HEK293 (cell line): ENCODE data around the gene INSM1.

ENCODE experiments used
- CTCF ChIA-PET: fragments of 350-600 bp; formaldehyde crosslinking; extraction: SDS; loops from one replicate; lab custom pipeline; 2021; ENCODE audit warnings: antibody characterized with exemption; lab: Yijun Ruan, JAX
- POLR2A ChIA-PET: fragments of 300-600 bp; formaldehyde crosslinking; extraction: SDS; loops from one replicate; lab custom pipeline; 2020; ENCODE audit warnings: antibody characterized with exemption, inconsistent platforms; lab: Yijun Ruan, JAX
- H3K27ac ChIP-seq: fragments of 200-500 bp; sonication (Bioruptor generic); 2 replicates; pipeline ENCODE4 v1.5.1; 2014; ENCODE audit warnings: low read depth, low read length, control low read depth, inconsistent platforms; ENCODE audit errors: extremely low read depth
- H3K36me3 ChIP-seq, 2 experiments: fragments of 200-500 bp in 1 of 2; sonication (Bioruptor generic) in 1 of 2; 1 replicate in 1 of 2; 2 replicates in 1 of 2; pipeline ENCODE4 v1.5.1; 2014 to 2017; ENCODE audit warnings: inconsistent platforms in 2 of 2, low read length in 2 of 2; ENCODE audit not compliant: control insufficient read depth in 2 of 2, insufficient read depth in 1 of 2
- H3K4me1 ChIP-seq: fragments of 200-500 bp; sonication (Bioruptor generic); 2 replicates; pipeline ENCODE4 v1.5.1; 2014; ENCODE audit warnings: mild to moderate bottlenecking, low read length, inconsistent platforms; ENCODE audit not compliant: control insufficient read depth, insufficient read depth
- H3K4me3 ChIP-seq: 2 replicates; pipeline ENCODE4 v1.5.1; 2011; ENCODE audit warnings: low read depth, mild to moderate bottlenecking, control low read depth, low read length, moderate library complexity
- H3K9me3 ChIP-seq: fragments of 200-500 bp; sonication (Bioruptor generic); 2 replicates; pipeline ENCODE4 v1.5.1; 2014; ENCODE audit warnings: low read depth, low read length, inconsistent platforms; ENCODE audit not compliant: control insufficient read depth, insufficient read depth
- HOXC10 ChIP-seq: sonication (generic); formaldehyde crosslinking; IDR thresholded peaks from 2 replicates; pipeline ENCODE4 v1.8.1; 2023; ENCODE audit warnings: mild to moderate bottlenecking, missing genetic modification reagents
- OSR2 ChIP-seq: fragments of 450-650 bp; formaldehyde crosslinking; IDR thresholded peaks from 2 replicates; pipeline ENCODE4 v1.5.1; 2016; ENCODE audit warnings: missing biosample characterization, missing genetic modification characterization
- PRDM4 ChIP-seq: fragments of 450-650 bp; formaldehyde crosslinking; IDR thresholded peaks from 2 replicates; pipeline ENCODE4 v1.5.1; 2017; ENCODE audit warnings: missing biosample characterization, missing genetic modification characterization
- SP3 ChIP-seq: fragments of 450-650 bp; formaldehyde crosslinking; IDR thresholded peaks from 2 replicates; pipeline ENCODE4 v1.5.1; 2016; ENCODE audit warnings: missing biosample characterization, missing genetic modification characterization
- ZBTB8A ChIP-seq: fragments of 450-650 bp; formaldehyde crosslinking; IDR thresholded peaks from 2 replicates; pipeline ENCODE4 v1.5.1; 2016; ENCODE audit warnings: missing biosample characterization, missing genetic modification characterization
- ZNF132 ChIP-seq: fragments of 450-650 bp; formaldehyde crosslinking; IDR thresholded peaks from 2 replicates; pipeline ENCODE4 v1.5.1; 2017; ENCODE audit warnings: missing biosample characterization, missing genetic modification characterization, borderline replicate concordance
- ZNF138 ChIP-seq: fragments of 450-650 bp; formaldehyde crosslinking; IDR thresholded peaks from 2 replicates; pipeline ENCODE4 v1.5.1; 2016; ENCODE audit warnings: missing biosample characterization, missing genetic modification characterization, borderline replicate concordance
- ZNF223 ChIP-seq: fragments of 450-650 bp; formaldehyde crosslinking; IDR thresholded peaks from 2 replicates; pipeline ENCODE4 v1.5.1; 2016; ENCODE audit warnings: missing biosample characterization, missing genetic modification characterization
- ZNF311 ChIP-seq: fragments of 450-650 bp; formaldehyde crosslinking; IDR thresholded peaks from 2 replicates; pipeline ENCODE4 v1.5.1; 2017; ENCODE audit warnings: missing biosample characterization, missing genetic modification characterization, borderline replicate concordance
- ZNF366 ChIP-seq: fragments of 450-650 bp; formaldehyde crosslinking; conservative IDR thresholded peaks from 2 replicates; pipeline ENCODE4 v1.5.1; 2016; ENCODE audit warnings: missing biosample characterization, missing genetic modification characterization
- ZNF416 ChIP-seq: fragments of 450-650 bp; formaldehyde crosslinking; IDR thresholded peaks from 2 replicates; pipeline ENCODE4 v1.5.1; 2016; ENCODE audit warnings: missing biosample characterization, missing genetic modification characterization
- ZNF558 ChIP-seq: fragments of 450-650 bp; formaldehyde crosslinking; IDR thresholded peaks from 2 replicates; pipeline ENCODE4 v1.5.1; 2016; ENCODE audit warnings: missing biosample characterization, missing genetic modification characterization
- ZNF561 ChIP-seq: fragments of 450-650 bp; IDR thresholded peaks from 2 replicates; pipeline ENCODE4 v1.5.1; 2018; ENCODE audit warnings: missing biosample characterization, missing genetic modification characterization, borderline replicate concordance
- ZNF621 ChIP-seq: fragments of 450-650 bp; formaldehyde crosslinking; IDR thresholded peaks from 2 replicates; pipeline ENCODE4 v1.5.1; 2017; ENCODE audit warnings: missing biosample characterization, missing genetic modification characterization
- ZNF639 ChIP-seq: fragments of 450-650 bp; formaldehyde crosslinking; IDR thresholded peaks from 2 replicates; pipeline ENCODE4 v1.5.1; 2016; ENCODE audit warnings: missing biosample characterization, missing genetic modification characterization
- ZNF660 ChIP-seq: fragments of 450-650 bp; IDR thresholded peaks from 2 replicates; pipeline ENCODE4 v1.5.1; 2018; ENCODE audit warnings: missing biosample characterization, mild to moderate bottlenecking, missing genetic modification characterization
- ZNF747 ChIP-seq: fragments of 450-650 bp; formaldehyde crosslinking; IDR thresholded peaks from 2 replicates; pipeline ENCODE4 v1.5.1; 2016; ENCODE audit warnings: missing biosample characterization, missing genetic modification characterization
- ZNF777 ChIP-seq: fragments of 450-650 bp; formaldehyde crosslinking; IDR thresholded peaks from 2 replicates; pipeline ENCODE4 v1.5.1; 2017; ENCODE audit warnings: missing biosample characterization, missing genetic modification characterization, borderline replicate concordance
- ZSCAN16 ChIP-seq: fragments of 450-650 bp; formaldehyde crosslinking; IDR thresholded peaks from 2 replicates; pipeline ENCODE4 v1.5.1; 2016; ENCODE audit warnings: missing biosample characterization, missing genetic modification characterization
- TF ChIP-seq, protein P1 (sequence below): fragments of 450-650 bp; formaldehyde crosslinking; IDR thresholded peaks from 2 replicates; pipeline ENCODE4 v1.5.1; 2016; ENCODE audit warnings: missing biosample characterization, missing genetic modification characterization
- TF ChIP-seq, protein P2 (sequence below): fragments of 450-650 bp; formaldehyde crosslinking; IDR thresholded peaks from 2 replicates; pipeline ENCODE4 v1.5.1; 2016; ENCODE audit warnings: missing biosample characterization, missing genetic modification characterization
- TF ChIP-seq, protein P3 (sequence below): fragments of 450-650 bp; formaldehyde crosslinking; IDR thresholded peaks from 2 replicates; pipeline ENCODE4 v1.5.1; 2016; ENCODE audit warnings: missing biosample characterization, missing genetic modification characterization, low read depth
- TF ChIP-seq, protein P4 (sequence below): fragments of 450-650 bp; formaldehyde crosslinking; IDR thresholded peaks from 2 replicates; pipeline ENCODE4 v1.5.1; 2016; ENCODE audit warnings: missing biosample characterization, missing genetic modification characterization
- TF ChIP-seq, protein P5 (sequence below): fragments of 450-650 bp; formaldehyde crosslinking; IDR thresholded peaks from 2 replicates; pipeline ENCODE4 v1.5.1; 2016; ENCODE audit warnings: missing biosample characterization, missing genetic modification characterization, low read depth

Gene INSM1

GRCh38 chr20:20407891-20408805 is 40.2 kb downstream of the INSM1 start:
- ChIA-PET POLR2A (no interaction called here), CTCF (interaction anchor here (0.5 to 1.4 kb wide), 4 partner anchors 38 to 1402 kb away, joined by 3 to 4 read pairs (median 3); no protein-coding TSS in a partner anchor)
- no peaks in the 10 kb centered on the region for H3K36me3 ChIP-seq
- peaks cover 7% of the 10 kb centered on the region for H3K4me1 ChIP-seq
- no peaks in the 10 kb centered on the region for H3K9me3 ChIP-seq
- H3K4me3 ChIP-seq, result no peak overlapping the region
- H3K27ac ChIP-seq, result no peak overlapping the region
- TF ChIP-seq, protein P1, sequence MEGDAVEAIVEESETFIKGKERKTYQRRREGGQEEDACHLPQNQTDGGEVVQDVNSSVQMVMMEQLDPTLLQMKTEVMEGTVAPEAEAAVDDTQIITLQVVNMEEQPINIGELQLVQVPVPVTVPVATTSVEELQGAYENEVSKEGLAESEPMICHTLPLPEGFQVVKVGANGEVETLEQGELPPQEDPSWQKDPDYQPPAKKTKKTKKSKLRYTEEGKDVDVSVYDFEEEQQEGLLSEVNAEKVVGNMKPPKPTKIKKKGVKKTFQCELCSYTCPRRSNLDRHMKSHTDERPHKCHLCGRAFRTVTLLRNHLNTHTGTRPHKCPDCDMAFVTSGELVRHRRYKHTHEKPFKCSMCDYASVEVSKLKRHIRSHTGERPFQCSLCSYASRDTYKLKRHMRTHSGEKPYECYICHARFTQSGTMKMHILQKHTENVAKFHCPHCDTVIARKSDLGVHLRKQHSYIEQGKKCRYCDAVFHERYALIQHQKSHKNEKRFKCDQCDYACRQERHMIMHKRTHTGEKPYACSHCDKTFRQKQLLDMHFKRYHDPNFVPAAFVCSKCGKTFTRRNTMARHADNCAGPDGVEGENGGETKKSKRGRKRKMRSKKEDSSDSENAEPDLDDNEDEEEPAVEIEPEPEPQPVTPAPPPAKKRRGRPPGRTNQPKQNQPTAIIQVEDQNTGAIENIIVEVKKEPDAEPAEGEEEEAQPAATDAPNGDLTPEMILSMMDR (tag by site-specific recombination), result no peak; the same call in 1 of the 2 replicates
- 0 out of 2 replicates have a peak, but pooled peaks have one; percentile 35 for TF ChIP-seq ZNF366
- TF ChIP-seq ZNF777 (tag by site-specific recombination), result no peak
- no peak for TF ChIP-seq PRDM4
- no peak for TF ChIP-seq OSR2 (tag by site-specific recombination)
- TF ChIP-seq, protein P2, sequence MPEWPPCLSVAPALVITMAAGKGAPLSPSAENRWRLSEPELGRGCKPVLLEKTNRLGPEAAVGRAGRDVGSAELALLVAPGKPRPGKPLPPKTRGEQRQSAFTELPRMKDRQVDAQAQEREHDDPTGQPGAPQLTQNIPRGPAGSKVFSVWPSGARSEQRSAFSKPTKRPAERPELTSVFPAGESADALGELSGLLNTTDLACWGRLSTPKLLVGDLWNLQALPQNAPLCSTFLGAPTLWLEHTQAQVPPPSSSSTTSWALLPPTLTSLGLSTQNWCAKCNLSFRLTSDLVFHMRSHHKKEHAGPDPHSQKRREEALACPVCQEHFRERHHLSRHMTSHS (tag by site-specific recombination), result no peak
- TF ChIP-seq, protein P3, sequence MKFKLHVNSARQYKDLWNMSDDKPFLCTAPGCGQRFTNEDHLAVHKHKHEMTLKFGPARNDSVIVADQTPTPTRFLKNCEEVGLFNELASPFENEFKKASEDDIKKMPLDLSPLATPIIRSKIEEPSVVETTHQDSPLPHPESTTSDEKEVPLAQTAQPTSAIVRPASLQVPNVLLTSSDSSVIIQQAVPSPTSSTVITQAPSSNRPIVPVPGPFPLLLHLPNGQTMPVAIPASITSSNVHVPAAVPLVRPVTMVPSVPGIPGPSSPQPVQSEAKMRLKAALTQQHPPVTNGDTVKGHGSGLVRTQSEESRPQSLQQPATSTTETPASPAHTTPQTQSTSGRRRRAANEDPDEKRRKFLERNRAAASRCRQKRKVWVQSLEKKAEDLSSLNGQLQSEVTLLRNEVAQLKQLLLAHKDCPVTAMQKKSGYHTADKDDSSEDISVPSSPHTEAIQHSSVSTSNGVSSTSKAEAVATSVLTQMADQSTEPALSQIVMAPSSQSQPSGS (tag by site-specific recombination), result peak; percentile 94
- TF ChIP-seq ZNF138 (tag by site-specific recombination), result no peak
- no peak for TF ChIP-seq HOXC10 (CRISPR knock-in tag)
- no peak for TF ChIP-seq ZNF639 (tag by site-specific recombination)
- peak; percentile 53; the same call in 1 of the 2 replicates for TF ChIP-seq ZNF660
- TF ChIP-seq ZNF621 (tag by site-specific recombination), result no peak
- TF ChIP-seq ZSCAN16 (tag by site-specific recombination), result no peak
- TF ChIP-seq ZNF132 (tag by site-specific recombination), result no peak
- TF ChIP-seq ZNF747, result no peak
- TF ChIP-seq ZNF223 (tag by site-specific recombination), result no peak
- TF ChIP-seq, protein P4, sequence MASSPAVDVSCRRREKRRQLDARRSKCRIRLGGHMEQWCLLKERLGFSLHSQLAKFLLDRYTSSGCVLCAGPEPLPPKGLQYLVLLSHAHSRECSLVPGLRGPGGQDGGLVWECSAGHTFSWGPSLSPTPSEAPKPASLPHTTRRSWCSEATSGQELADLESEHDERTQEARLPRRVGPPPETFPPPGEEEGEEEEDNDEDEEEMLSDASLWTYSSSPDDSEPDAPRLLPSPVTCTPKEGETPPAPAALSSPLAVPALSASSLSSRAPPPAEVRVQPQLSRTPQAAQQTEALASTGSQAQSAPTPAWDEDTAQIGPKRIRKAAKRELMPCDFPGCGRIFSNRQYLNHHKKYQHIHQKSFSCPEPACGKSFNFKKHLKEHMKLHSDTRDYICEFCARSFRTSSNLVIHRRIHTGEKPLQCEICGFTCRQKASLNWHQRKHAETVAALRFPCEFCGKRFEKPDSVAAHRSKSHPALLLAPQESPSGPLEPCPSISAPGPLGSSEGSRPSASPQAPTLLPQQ (tag by site-specific recombination), result 0 out of 2 replicates have a peak, but pooled peaks have one; percentile 61
- 0 out of 2 replicates have a peak, but pooled peaks have one; percentile 11 for TF ChIP-seq SP3 (tag by site-specific recombination)
- TF ChIP-seq ZNF558 (tag by site-specific recombination), result 0 out of 2 replicates have a peak, but pooled peaks have one; percentile 30
- TF ChIP-seq ZNF561, result peak; percentile 83
- TF ChIP-seq ZNF311 (tag by site-specific recombination), result no peak
- TF ChIP-seq, protein P5, sequence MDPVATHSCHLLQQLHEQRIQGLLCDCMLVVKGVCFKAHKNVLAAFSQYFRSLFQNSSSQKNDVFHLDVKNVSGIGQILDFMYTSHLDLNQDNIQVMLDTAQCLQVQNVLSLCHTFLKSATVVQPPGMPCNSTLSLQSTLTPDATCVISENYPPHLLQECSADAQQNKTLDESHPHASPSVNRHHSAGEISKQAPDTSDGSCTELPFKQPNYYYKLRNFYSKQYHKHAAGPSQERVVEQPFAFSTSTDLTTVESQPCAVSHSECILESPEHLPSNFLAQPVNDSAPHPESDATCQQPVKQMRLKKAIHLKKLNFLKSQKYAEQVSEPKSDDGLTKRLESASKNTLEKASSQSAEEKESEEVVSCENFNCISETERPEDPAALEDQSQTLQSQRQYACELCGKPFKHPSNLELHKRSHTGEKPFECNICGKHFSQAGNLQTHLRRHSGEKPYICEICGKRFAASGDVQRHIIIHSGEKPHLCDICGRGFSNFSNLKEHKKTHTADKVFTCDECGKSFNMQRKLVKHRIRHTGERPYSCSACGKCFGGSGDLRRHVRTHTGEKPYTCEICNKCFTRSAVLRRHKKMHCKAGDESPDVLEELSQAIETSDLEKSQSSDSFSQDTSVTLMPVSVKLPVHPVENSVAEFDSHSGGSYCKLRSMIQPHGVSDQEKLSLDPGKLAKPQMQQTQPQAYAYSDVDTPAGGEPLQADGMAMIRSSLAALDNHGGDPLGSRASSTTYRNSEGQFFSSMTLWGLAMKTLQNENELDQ, result no peak
- 0 out of 2 replicates have a peak, but pooled peaks have one; percentile 13 for TF ChIP-seq ZBTB8A
- TF ChIP-seq ZNF416 (tag by site-specific recombination), result no peak
